H4 (cell line): ENCODE data around the gene MAP3K12. TPM values are rescaled to one million over a fixed set of nuclear protein-coding genes. Genes with fewer than 3 reads are reported as not detected.
A peak's percentile ranks its signal among the peaks of the same experiment; 100 is the strongest.

ENCODE experiments used
- DNase-seq: peaks from one replicate; pipeline ENCODE4 v3.0.0-alpha.2; 2015; ENCODE audit warnings: low spot score
- total RNA-seq: library from RNA; depleted of rRNA; stranded (reverse); fragments of >200 nt; shearing (Covaris generic); gene quantifications from 2 replicates; pipeline ENCODE4 v1.2.3, GENCODE V29; 2014

Gene MAP3K12
- total RNA-seq, 1 experiment from 2014 or later = 14.3 TPM

- DNase-seq = no peak
Measured at GRCh38 chr12:53474077-53474476, 25.2 kb downstream of the MAP3K12 start.

- no peak for DNase-seq
Measured at GRCh38 chr12:53472056-53472582, 27.1 kb downstream of the MAP3K12 start.

GRCh38 chr12:53468282-53468681, 31.0 kb downstream of the MAP3K12 start:
- DNase-seq = no peak

GRCh38 chr12:53467880-53468279, 31.4 kb downstream of the MAP3K12 start:
- DNase-seq = no peak

GRCh38 chr12:53467082-53467481, 32.2 kb downstream of the MAP3K12 start:
- DNase-seq = no peak

- no peak for DNase-seq
Measured at GRCh38 chr12:53466640-53467039, 32.6 kb downstream of the MAP3K12 start.

- DNase-seq = no peak
Measured at GRCh38 chr12:53465679-53466078, 33.6 kb downstream of the MAP3K12 start.

GRCh38 chr12:53464685-53465418, 34.4 kb downstream of the MAP3K12 start:
- no peak for DNase-seq

- DNase-seq = no peak
Measured at GRCh38 chr12:53463802-53464560, 35.3 kb downstream of the MAP3K12 start.

- no peak for DNase-seq
Measured at GRCh38 chr12:53462935-53463334, 36.3 kb downstream of the MAP3K12 start.

GRCh38 chr12:53461591-53461990, 37.7 kb downstream of the MAP3K12 start:
- no peak for DNase-seq

- DNase-seq = no peak
Measured at GRCh38 chr12:53461059-53461458, 38.2 kb downstream of the MAP3K12 start.

- no peak for DNase-seq
Measured at GRCh38 chr12:53459097-53459496, 40.2 kb downstream of the MAP3K12 start.

GRCh38 chr12:53456654-53457366, 42.4 kb downstream of the MAP3K12 start:
- DNase-seq = no peak

GRCh38 chr12:53454707-53455106, 44.6 kb downstream of the MAP3K12 start:
- DNase-seq = no peak

- no peak for DNase-seq
Measured at GRCh38 chr12:53453953-53454640, 45.2 kb downstream of the MAP3K12 start.

GRCh38 chr12:53452159-53453077, 46.8 kb downstream of the MAP3K12 start:
- DNase-seq = peak; percentile 78

- peak; percentile 99 for DNase-seq
Measured at GRCh38 chr12:53451661-53452158, 47.5 kb downstream of the MAP3K12 start, which contains the start of gene PCBP2. Gene PCBP2 (plus strand): TSS chr12:53452102. CDS start chr12:53454801, 2,699 bp downstream.

- no peak for DNase-seq
Measured at GRCh38 chr12:53450936-53451335, 48.3 kb downstream of the MAP3K12 start.
